HCT116 (cell line): ENCODE results near the gene SLC6A8. TPM values are rescaled to one million over a fixed set of nuclear protein-coding genes. Genes with fewer than 3 reads are reported as not detected.

Experiments used
- ATAC-seq: fragments of 200-7000 bp; cut with Tn5 transposase; 2 replicates; pipeline ENCODE4 v1.9.1; 2020; ENCODE audit warnings: mild to moderate bottlenecking, moderate library complexity
- BruUV-seq: library from RNA; stranded (reverse); fragments of 400-500 nt; replicated peaks from 2 replicates; lab custom pipeline; 2021; lab: Mats Ljungman, UMichigan
- CTCF ChIA-PET: fragments of 300-600 bp; sonication (Branson Sonifier 250); formaldehyde crosslinking; loops from one replicate; lab custom pipeline; 2021; ENCODE audit warnings: antibody characterized with exemption; lab: Charles Lee
- POLR2A ChIA-PET: fragments of 300-600, 350-600 bp; sonication (Branson Sonifier 250); formaldehyde crosslinking; loops from one replicate; lab custom pipeline; 2021; ENCODE audit warnings: antibody characterized with exemption; lab: Charles Lee
- RAD21 ChIA-PET, 2 experiments: fragments of 300-600 bp; sonication (Branson Sonifier 250); formaldehyde crosslinking; loops; one replicate each; lab custom pipeline; 2023; ENCODE audit warnings: low total read pairs in 2 of 2; ENCODE audit not compliant: uncharacterized antibody in 2 of 2, unreplicated experiment in 2 of 2, low non-redundant PET in 1 of 2; lab: Charles Lee
- DNase-seq: peaks from one replicate; pipeline ENCODE4 v3.0.0-alpha.2; 2010; ENCODE audit warnings: low read depth, low spot score
- H2AFZ ChIP-seq: fragments of 200-600 bp; shearing (Covaris generic), sonication (generic); 2 replicates; pipeline ENCODE4 v1.6.1; 2017; ENCODE audit warnings: low read depth, mixed run types, mixed read lengths, antibody characterized with exemption, low read length; ENCODE audit not compliant: poor library complexity, severe bottlenecking
- H3K27ac ChIP-seq: 2 replicates; pipeline ENCODE4 v1.5.1; 2012; ENCODE audit warnings: low read depth, low read length
- H3K27me3 ChIP-seq: fragments of 200-600 bp; sonication (generic); 2 replicates; pipeline ENCODE4 v1.6.1; 2016; ENCODE audit warnings: mixed run types, low read length, mixed read lengths; ENCODE audit not compliant: insufficient read depth
- H3K36me3 ChIP-seq, 2 experiments: fragments of 200-500 bp in 1 of 2; fragments of 200-600 bp in 1 of 2; sonication (Bioruptor generic) in 1 of 2; sonication (generic) in 1 of 2; 2 replicates each; pipeline versions ENCODE4 v1.5.1 to v1.6.1; 2014 to 2016; ENCODE audit warnings: low read length in 2 of 2, inconsistent platforms in 1 of 2, mixed read lengths in 1 of 2, mixed run types in 1 of 2; ENCODE audit not compliant: insufficient read depth in 2 of 2, control insufficient read depth in 1 of 2
- H3K4me1 ChIP-seq, 2 experiments: fragments of 200-600 bp in 1 of 2; sonication (generic) in 1 of 2; 2 replicates each; pipeline versions ENCODE4 v1.5.1 to v1.6.1; 2012 to 2017; ENCODE audit warnings: low read length in 2 of 2, inconsistent platforms in 1 of 2, mild to moderate bottlenecking in 1 of 2, mixed read lengths in 1 of 2, mixed run types in 1 of 2, moderate library complexity in 1 of 2; ENCODE audit not compliant: insufficient read depth in 2 of 2, control insufficient read depth in 1 of 2
- H3K4me2 ChIP-seq: fragments of 200-600 bp; sonication (generic); 2 replicates; pipeline ENCODE4 v1.6.1; 2017; ENCODE audit warnings: mixed run types, low read length, mixed read lengths
- H3K4me3 ChIP-seq, 2 experiments: fragments of 200-600 bp in 1 of 2; sonication (generic) in 1 of 2; replicated peaks in 1 of 2; 2 replicates each; pipeline ENCODE4 v1.5.1; 2011 to 2016; ENCODE audit warnings: low read length in 2 of 2, control low read depth in 1 of 2, low read depth in 1 of 2, mild to moderate bottlenecking in 1 of 2, mixed read lengths in 1 of 2, mixed run types in 1 of 2
- H3K79me2 ChIP-seq: fragments of 200-600 bp; sonication (generic); 2 replicates; pipeline ENCODE4 v1.6.1; 2017; ENCODE audit warnings: mild to moderate bottlenecking, mixed run types, low read length, moderate library complexity, mixed read lengths; ENCODE audit not compliant: insufficient read depth
- H3K9ac ChIP-seq: fragments of 200-600 bp; sonication (generic); 2 replicates; pipeline ENCODE4 v1.6.1; 2016; ENCODE audit warnings: low read length, mixed read lengths
- H3K9me2 ChIP-seq: fragments of 200-600 bp; sonication (generic), shearing (Covaris generic); 2 replicates; pipeline ENCODE4 v1.6.1; 2017; ENCODE audit warnings: mixed run types, mild to moderate bottlenecking, moderate library complexity; ENCODE audit not compliant: insufficient read depth
- H3K9me3 ChIP-seq, 2 experiments: fragments of 200-500 bp in 1 of 2; fragments of 200-600 bp in 1 of 2; sonication (Bioruptor generic) in 1 of 2; sonication (generic) in 1 of 2; 2 replicates each; pipeline ENCODE4 v1.6.1; 2014 to 2017; ENCODE audit warnings: low read length in 2 of 2, mixed read lengths in 2 of 2, inconsistent platforms in 1 of 2, low read depth in 1 of 2, mild to moderate bottlenecking in 1 of 2, mixed run types in 1 of 2, moderate library complexity in 1 of 2; ENCODE audit not compliant: control insufficient read depth in 1 of 2, insufficient read depth in 1 of 2
- H4K20me1 ChIP-seq: fragments of 200-600 bp; sonication (generic), shearing (Covaris generic); 2 replicates; pipeline ENCODE4 v1.6.1; 2017; ENCODE audit warnings: mixed run types, mild to moderate bottlenecking, moderate library complexity; ENCODE audit not compliant: insufficient read depth
- EZH2phosphoT487 ChIP-seq: fragments of 200-600 bp; IDR thresholded peaks from 2 replicates; pipeline ENCODE4 v1.6.1; 2018; ENCODE audit warnings: antibody characterized with exemption, borderline replicate concordance
- POLR2AphosphoS5 ChIP-seq: IDR thresholded peaks from 2 replicates; pipeline ENCODE4 v1.6.1; 2011; ENCODE audit warnings: mild to moderate bottlenecking, low read depth, low read length, moderate library complexity
- SP1 ChIP-seq: IDR thresholded peaks from 2 replicates; pipeline ENCODE4 v1.6.1; 2012; ENCODE audit warnings: low read depth
- SRF ChIP-seq: IDR thresholded peaks from 2 replicates; pipeline ENCODE4 v1.6.1; 2012; ENCODE audit warnings: low read depth
- TCF7L2 ChIP-seq: IDR thresholded peaks from 2 replicates; pipeline ENCODE4 v1.7.0; 2011; ENCODE audit warnings: borderline replicate concordance, inconsistent platforms; ENCODE audit not compliant: insufficient read depth, insufficient read length; ENCODE audit errors: extremely low read depth
- intact Hi-C: fragments of 100-400 bp; cut with micrococcal nuclease; formaldehyde crosslinking; loops from 2 replicates; pipeline ENCODE4 v1.10.0; 2022
- total RNA-seq: library from RNA; stranded (reverse); gene quantifications from one replicate; pipeline ENCODE4 v1.2.1, GENCODE V29; 2021; ENCODE audit not compliant: unreplicated experiment
- TF ChIP-seq, protein P1 (sequence below): IDR thresholded peaks from 2 replicates; pipeline ENCODE4 v1.6.1; 2011; ENCODE audit warnings: mild to moderate bottlenecking, low read length, moderate library complexity; ENCODE audit not compliant: insufficient replicate concordance; ENCODE audit errors: extremely low read depth
- TF ChIP-seq, protein P2 (sequence below): IDR thresholded peaks from 2 replicates; pipeline ENCODE4 v1.6.1; 2012; ENCODE audit warnings: low read depth
- TF ChIP-seq, protein P3 (sequence below): IDR thresholded peaks from 2 replicates; pipeline ENCODE4 v1.6.1; 2012

SLC6A8 gene
- total RNA-seq, 1 experiment from 2014 or later: 101 TPM

- Histone ChIP-seq H3K36me3 (no peaks in the 10 kb centered on the region), H3K4me2 (no peak overlapping the region), H3K9ac (no peak overlapping the region), H2AFZ (no peak overlapping the region), H4K20me1 (no peaks in the 10 kb centered on the region), H3K4me1 (peaks cover 3 to 14% of the 10 kb centered on the region in 2 experiments; a peak in 2 of 4 replicates), H3K79me2 (no peaks in the 10 kb centered on the region), H3K9me3 (no peaks in the 10 kb centered on the region)
- no peak for ATAC-seq
- CTCF ChIA-PET: no interaction called here
- POLR2A ChIA-PET: no interaction called here
- RAD21 ChIA-PET: no interaction called here
- no peak for TF ChIP-seq TCF7L2
- TF ChIP-seq, all 23 proteins: peak for 0
- intact Hi-C loops: no loop called here
- Histone ChIP-seq H3K27ac (no peak overlapping the region), H3K9me2 (no peaks in the 10 kb centered on the region), H3K4me3 (no peak overlapping the region), H3K27me3 (no peaks in the 10 kb centered on the region)
- no TSS peak for BruUV-seq
- no peak for DNase-seq
Observed at GRCh38 chrX:153641627-153642026, 46.1 kb upstream of the SLC6A8 start.

DNA sequence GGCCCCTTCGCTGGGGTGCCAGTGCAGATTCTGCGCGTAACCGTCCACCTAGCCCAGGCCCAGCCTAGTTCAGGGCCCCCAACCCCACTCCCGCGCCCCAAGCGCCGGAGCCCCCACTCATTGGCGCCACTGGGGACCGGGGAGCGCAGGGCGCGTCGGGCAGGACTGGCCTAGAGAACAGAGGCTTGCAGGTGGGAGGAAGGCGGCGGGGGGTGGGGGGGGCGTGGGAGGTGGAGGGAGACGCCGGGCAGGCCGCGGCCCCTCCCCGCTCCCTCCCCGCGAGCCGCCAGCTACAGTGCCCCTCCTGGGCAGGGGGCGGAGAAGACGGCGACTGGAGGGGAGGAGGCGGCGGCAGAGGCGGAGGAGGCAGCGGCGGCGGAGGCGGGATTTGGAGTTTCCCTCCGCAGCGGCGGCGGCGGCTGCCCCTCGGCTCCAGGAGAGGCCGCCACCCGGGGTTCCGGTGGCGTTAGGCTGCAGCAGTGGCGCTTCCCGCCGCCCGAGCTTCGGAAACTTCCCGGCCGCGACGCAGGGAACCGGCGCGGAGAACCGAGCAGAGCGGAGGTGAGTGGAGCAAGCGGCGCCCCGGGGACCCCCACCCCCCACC lies 45.6 kb upstream of the SLC6A8 start:
- ATAC-seq (no peak), DNase-seq (no peak)
- no peak overlapping the region for H3K27ac ChIP-seq
- H3K9ac ChIP-seq: no peak overlapping the region
- H4K20me1 ChIP-seq: no peaks in the 10 kb centered on the region
- H3K4me3 ChIP-seq: no peak overlapping the region
- intact Hi-C loops: no loop called here
- H3K9me2 ChIP-seq: no peaks in the 10 kb centered on the region
- H3K79me2 ChIP-seq: no peaks in the 10 kb centered on the region
- TF ChIP-seq POLR2AphosphoS5 (no peak), TCF7L2 (no peak), EZH2phosphoT487 (no peak), SP1 (no peak), SRF (no peak)
- TF ChIP-seq, protein P1, sequence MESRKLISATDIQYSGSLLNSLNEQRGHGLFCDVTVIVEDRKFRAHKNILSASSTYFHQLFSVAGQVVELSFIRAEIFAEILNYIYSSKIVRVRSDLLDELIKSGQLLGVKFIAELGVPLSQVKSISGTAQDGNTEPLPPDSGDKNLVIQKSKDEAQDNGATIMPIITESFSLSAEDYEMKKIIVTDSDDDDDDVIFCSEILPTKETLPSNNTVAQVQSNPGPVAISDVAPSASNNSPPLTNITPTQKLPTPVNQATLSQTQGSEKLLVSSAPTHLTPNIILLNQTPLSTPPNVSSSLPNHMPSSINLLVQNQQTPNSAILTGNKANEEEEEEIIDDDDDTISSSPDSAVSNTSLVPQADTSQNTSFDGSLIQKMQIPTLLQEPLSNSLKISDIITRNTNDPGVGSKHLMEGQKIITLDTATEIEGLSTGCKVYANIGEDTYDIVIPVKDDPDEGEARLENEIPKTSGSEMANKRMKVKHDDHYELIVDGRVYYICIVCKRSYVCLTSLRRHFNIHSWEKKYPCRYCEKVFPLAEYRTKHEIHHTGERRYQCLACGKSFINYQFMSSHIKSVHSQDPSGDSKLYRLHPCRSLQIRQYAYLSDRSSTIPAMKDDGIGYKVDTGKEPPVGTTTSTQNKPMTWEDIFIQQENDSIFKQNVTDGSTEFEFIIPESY: no peak
- TF ChIP-seq, protein P2, sequence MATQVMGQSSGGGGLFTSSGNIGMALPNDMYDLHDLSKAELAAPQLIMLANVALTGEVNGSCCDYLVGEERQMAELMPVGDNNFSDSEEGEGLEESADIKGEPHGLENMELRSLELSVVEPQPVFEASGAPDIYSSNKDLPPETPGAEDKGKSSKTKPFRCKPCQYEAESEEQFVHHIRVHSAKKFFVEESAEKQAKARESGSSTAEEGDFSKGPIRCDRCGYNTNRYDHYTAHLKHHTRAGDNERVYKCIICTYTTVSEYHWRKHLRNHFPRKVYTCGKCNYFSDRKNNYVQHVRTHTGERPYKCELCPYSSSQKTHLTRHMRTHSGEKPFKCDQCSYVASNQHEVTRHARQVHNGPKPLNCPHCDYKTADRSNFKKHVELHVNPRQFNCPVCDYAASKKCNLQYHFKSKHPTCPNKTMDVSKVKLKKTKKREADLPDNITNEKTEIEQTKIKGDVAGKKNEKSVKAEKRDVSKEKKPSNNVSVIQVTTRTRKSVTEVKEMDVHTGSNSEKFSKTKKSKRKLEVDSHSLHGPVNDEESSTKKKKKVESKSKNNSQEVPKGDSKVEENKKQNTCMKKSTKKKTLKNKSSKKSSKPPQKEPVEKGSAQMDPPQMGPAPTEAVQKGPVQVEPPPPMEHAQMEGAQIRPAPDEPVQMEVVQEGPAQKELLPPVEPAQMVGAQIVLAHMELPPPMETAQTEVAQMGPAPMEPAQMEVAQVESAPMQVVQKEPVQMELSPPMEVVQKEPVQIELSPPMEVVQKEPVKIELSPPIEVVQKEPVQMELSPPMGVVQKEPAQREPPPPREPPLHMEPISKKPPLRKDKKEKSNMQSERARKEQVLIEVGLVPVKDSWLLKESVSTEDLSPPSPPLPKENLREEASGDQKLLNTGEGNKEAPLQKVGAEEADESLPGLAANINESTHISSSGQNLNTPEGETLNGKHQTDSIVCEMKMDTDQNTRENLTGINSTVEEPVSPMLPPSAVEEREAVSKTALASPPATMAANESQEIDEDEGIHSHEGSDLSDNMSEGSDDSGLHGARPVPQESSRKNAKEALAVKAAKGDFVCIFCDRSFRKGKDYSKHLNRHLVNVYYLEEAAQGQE: no peak
- TF ChIP-seq, protein P3, sequence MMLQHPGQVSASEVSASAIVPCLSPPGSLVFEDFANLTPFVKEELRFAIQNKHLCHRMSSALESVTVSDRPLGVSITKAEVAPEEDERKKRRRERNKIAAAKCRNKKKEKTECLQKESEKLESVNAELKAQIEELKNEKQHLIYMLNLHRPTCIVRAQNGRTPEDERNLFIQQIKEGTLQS: no peak
- H3K9me3 ChIP-seq: no peaks in the 10 kb centered on the region
- peaks cover 3 to 16% of the 10 kb centered on the region in 2 experiments; a peak in 2 of 4 replicates for H3K4me1 ChIP-seq
- CTCF ChIA-PET: no interaction called here
- POLR2A ChIA-PET: no interaction called here
- no peaks in the 10 kb centered on the region for H3K36me3 ChIP-seq
- no peak overlapping the region for H3K4me2 ChIP-seq
- no peaks in the 10 kb centered on the region for H3K27me3 ChIP-seq
- RAD21 ChIA-PET: no interaction called here
- no peak overlapping the region for H2AFZ ChIP-seq
- no TSS peak for BruUV-seq
